Mononuclear cell (primary cell): Measurements from ENCODE around the gene MOB3A. TPM values are rescaled to one million over a fixed set of nuclear protein-coding genes. Genes with fewer than 3 reads are reported as not detected.
A peak's percentile ranks its signal among the peaks of the same experiment; 100 is the strongest.
"Not testable (repeated sequence)": the region's sequence is repeated elsewhere in the genome, so short reads cannot be mapped to it uniquely, and the experiment has no call there.

Source experiments
- H3K27me3 ChIP-seq: 2 replicates; pipeline ENCODE4 v1.6.0; 2011; ENCODE audit warnings: low read length, control low read depth; ENCODE audit not compliant: insufficient read depth
- H3K4me1 ChIP-seq: 2 replicates; pipeline ENCODE4 v1.5.1; 2011; ENCODE audit warnings: mild to moderate bottlenecking, low read length, control low read depth; ENCODE audit not compliant: insufficient read depth
- H3K4me3 ChIP-seq: 2 replicates; pipeline ENCODE4 v1.5.1; 2011; ENCODE audit warnings: mild to moderate bottlenecking, low read length, moderate library complexity
- H3K9me3 ChIP-seq: 2 replicates; pipeline ENCODE4 v1.5.1; 2011; ENCODE audit warnings: low read depth, mild to moderate bottlenecking, control low read depth, low read length
- total RNA-seq: library from RNA; depleted of rRNA; stranded (reverse); fragments of >200 nt; gene quantifications from one replicate; pipeline ENCODE4 v1.2.3, GENCODE V29; 2012

MOB3A gene
- total RNA-seq: 87.3 TPM

GRCh38 chr19:2096034-2096479, at the start of gene MOB3A:
Gene MOB3A (minus strand): TSS chr19:2096326. CDS start chr19:2078560, 17,766 bp downstream.
- Histone ChIP-seq H3K27me3 (no peaks in the 10 kb centered on the region), H3K9me3 (no peaks in the 10 kb centered on the region), H3K4me1 (peaks cover 54% of the 10 kb centered on the region), H3K4me3 (peak within 1 kb of the TSS; percentile 91)

GRCh38 chr19:2145831-2146241, 49.7 kb upstream of the MOB3A start:
- H3K9me3 ChIP-seq: no peaks in the 10 kb centered on the region
- no peaks in the 10 kb centered on the region for H3K27me3 ChIP-seq
- H3K4me1 ChIP-seq: peaks cover 35% of the 10 kb centered on the region
- no peak overlapping the region for H3K4me3 ChIP-seq

- Histone ChIP-seq H3K9me3 (no peaks in the 10 kb centered on the region), H3K27me3 (no peaks in the 10 kb centered on the region), H3K4me3 (no peak overlapping the region), H3K4me1 (peaks cover 18% of the 10 kb centered on the region)
Measured at GRCh38 chr19:2144190-2144589, 48.1 kb upstream of the MOB3A start.

- H3K4me3 ChIP-seq: no peak overlapping the region
- peaks cover 8% of the 10 kb centered on the region for H3K4me1 ChIP-seq
- H3K27me3 ChIP-seq: no peaks in the 10 kb centered on the region
- H3K9me3 ChIP-seq: no peaks in the 10 kb centered on the region
Measured at GRCh38 chr19:2142173-2142829, 46.2 kb upstream of the MOB3A start.

GRCh38 chr19:2140138-2140569, 44.0 kb upstream of the MOB3A start:
- H3K9me3 ChIP-seq: no peaks in the 10 kb centered on the region
- no peaks in the 10 kb centered on the region for H3K4me1 ChIP-seq
- H3K4me3 ChIP-seq: no peak overlapping the region
- H3K27me3 ChIP-seq: no peaks in the 10 kb centered on the region

GRCh38 chr19:2139385-2140137, 43.4 kb upstream of the MOB3A start:
- no peaks in the 10 kb centered on the region for H3K9me3 ChIP-seq
- no peaks in the 10 kb centered on the region for H3K4me1 ChIP-seq
- H3K4me3 ChIP-seq: no peak overlapping the region
- no peaks in the 10 kb centered on the region for H3K27me3 ChIP-seq

- H3K9me3 ChIP-seq: no peaks in the 10 kb centered on the region
- H3K4me3 ChIP-seq: no peak overlapping the region
- H3K27me3 ChIP-seq: no peaks in the 10 kb centered on the region
- H3K4me1 ChIP-seq: no peaks in the 10 kb centered on the region
Measured at GRCh38 chr19:2138061-2138728, 42.1 kb upstream of the MOB3A start.

- Histone ChIP-seq H3K27me3 (no peaks in the 10 kb centered on the region), H3K4me3 (no peak overlapping the region)
Measured at GRCh38 chr19:2136796-2137195, 40.7 kb upstream of the MOB3A start.

GRCh38 chr19:2135474-2136402, 39.6 kb upstream of the MOB3A start:
- Histone ChIP-seq H3K27me3 (no peaks in the 10 kb centered on the region), H3K4me1 (no peaks in the 10 kb centered on the region), H3K4me3 (no peak overlapping the region), H3K9me3 (no peaks in the 10 kb centered on the region)

More at GRCh38 chr19:2136796-2137195, 40.7 kb upstream of the MOB3A start:
- H3K4me1 ChIP-seq: no peaks in the 10 kb centered on the region
- no peaks in the 10 kb centered on the region for H3K9me3 ChIP-seq

- Histone ChIP-seq H3K4me3 (no peak overlapping the region), H3K9me3 (no peaks in the 10 kb centered on the region), H3K27me3 (no peaks in the 10 kb centered on the region), H3K4me1 (no peaks in the 10 kb centered on the region)
Measured at GRCh38 chr19:2132731-2133490, 36.8 kb upstream of the MOB3A start.

GRCh38 chr19:2132191-2132590, 36.1 kb upstream of the MOB3A start:
- no peaks in the 10 kb centered on the region for H3K9me3 ChIP-seq
- no peaks in the 10 kb centered on the region for H3K27me3 ChIP-seq
- no peak overlapping the region for H3K4me3 ChIP-seq
- no peaks in the 10 kb centered on the region for H3K4me1 ChIP-seq

GRCh38 chr19:2131012-2131975, 35.2 kb upstream of the MOB3A start:
- not testable (repeated sequence) for H3K4me1 ChIP-seq, H3K27me3 ChIP-seq, H3K4me3 ChIP-seq, H3K9me3 ChIP-seq
